ENCODE measurements around the gene RAPGEF5. TPM values are rescaled to one million over a fixed set of nuclear protein-coding genes. Genes with fewer than 3 reads are reported as not detected.

The RAPGEF5 gene
- total RNA-seq, 4 donors from 2014 or later = 7.4 to 16.2 (median 12.1) TPM

DNA sequence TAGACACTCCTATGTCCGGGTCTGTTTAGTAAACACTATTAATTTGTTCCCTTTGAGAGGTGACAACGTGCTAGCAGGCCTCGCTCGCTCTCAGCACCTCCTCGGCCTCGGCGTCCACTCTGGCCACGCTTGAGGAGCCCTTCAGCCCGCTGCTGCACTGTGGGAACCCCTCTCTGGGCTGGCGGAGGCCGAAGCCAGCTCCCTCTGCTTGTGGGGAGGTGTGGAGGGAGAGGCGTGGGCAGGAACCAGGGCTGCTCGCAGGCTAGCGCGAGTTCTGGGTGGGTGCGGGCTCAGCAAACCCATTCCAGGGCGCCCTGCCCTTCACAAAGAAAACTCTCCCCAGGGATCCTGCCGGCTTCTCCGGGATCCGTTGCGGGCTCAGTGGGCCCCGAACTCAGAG, 266.8 kb downstream of the RAPGEF5 start:
- TF ChIP-seq, protein P1, sequence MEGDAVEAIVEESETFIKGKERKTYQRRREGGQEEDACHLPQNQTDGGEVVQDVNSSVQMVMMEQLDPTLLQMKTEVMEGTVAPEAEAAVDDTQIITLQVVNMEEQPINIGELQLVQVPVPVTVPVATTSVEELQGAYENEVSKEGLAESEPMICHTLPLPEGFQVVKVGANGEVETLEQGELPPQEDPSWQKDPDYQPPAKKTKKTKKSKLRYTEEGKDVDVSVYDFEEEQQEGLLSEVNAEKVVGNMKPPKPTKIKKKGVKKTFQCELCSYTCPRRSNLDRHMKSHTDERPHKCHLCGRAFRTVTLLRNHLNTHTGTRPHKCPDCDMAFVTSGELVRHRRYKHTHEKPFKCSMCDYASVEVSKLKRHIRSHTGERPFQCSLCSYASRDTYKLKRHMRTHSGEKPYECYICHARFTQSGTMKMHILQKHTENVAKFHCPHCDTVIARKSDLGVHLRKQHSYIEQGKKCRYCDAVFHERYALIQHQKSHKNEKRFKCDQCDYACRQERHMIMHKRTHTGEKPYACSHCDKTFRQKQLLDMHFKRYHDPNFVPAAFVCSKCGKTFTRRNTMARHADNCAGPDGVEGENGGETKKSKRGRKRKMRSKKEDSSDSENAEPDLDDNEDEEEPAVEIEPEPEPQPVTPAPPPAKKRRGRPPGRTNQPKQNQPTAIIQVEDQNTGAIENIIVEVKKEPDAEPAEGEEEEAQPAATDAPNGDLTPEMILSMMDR (IDR thresholded peaks at IDR 0.05 in 4 of 5, conservative IDR thresholded peaks at IDR 0.05 in 1 of 5) = no peak
- TF ChIP-seq POLR2A (IDR thresholded peaks at IDR 0.05) = no peak
- Histone ChIP-seq H3K27me3 (no peaks in the 10 kb centered on the region), H3K4me3 (no peak overlapping the region), H3K36me3 (no peaks in the 10 kb centered on the region), H3K4me1 (no peaks in the 10 kb centered on the region), H3K9me3 (no peaks in the 10 kb centered on the region), H3K27ac (no peak overlapping the region)
- ATAC-seq (no peak), DNase-seq (no peak)
- in situ Hi-C loops (cut with MboI; ENCODE audit: low sequenced_read_pairs in 4 of 4) = no loop called here
- intact Hi-C loops (cut with DNase I; ENCODE audit: low total_unique reads) = no loop called here

- in situ Hi-C loops (cut with MboI; ENCODE audit: low sequenced_read_pairs in 4 of 4) (no loop called here), intact Hi-C loops (cut with DNase I; ENCODE audit: low total_unique reads) (no loop called here)
- no peak for ATAC-seq
- Histone ChIP-seq H3K36me3 (no peaks in the 10 kb centered on the region), H3K27ac (no peak overlapping the region), H3K4me3 (no peak overlapping the region), H3K9me3 (no peaks in the 10 kb centered on the region), H3K27me3 (no peaks in the 10 kb centered on the region), H3K4me1 (no peaks in the 10 kb centered on the region)
- no peak for TF ChIP-seq POLR2A (IDR thresholded peaks at IDR 0.05)
- TF ChIP-seq, protein P1 (IDR thresholded peaks at IDR 0.05 in 4 of 5, conservative IDR thresholded peaks at IDR 0.05 in 1 of 5) = no peak
- no peak for DNase-seq
Measured at GRCh38 chr7:22088827-22089226, 268.1 kb downstream of the RAPGEF5 start.

DNA sequence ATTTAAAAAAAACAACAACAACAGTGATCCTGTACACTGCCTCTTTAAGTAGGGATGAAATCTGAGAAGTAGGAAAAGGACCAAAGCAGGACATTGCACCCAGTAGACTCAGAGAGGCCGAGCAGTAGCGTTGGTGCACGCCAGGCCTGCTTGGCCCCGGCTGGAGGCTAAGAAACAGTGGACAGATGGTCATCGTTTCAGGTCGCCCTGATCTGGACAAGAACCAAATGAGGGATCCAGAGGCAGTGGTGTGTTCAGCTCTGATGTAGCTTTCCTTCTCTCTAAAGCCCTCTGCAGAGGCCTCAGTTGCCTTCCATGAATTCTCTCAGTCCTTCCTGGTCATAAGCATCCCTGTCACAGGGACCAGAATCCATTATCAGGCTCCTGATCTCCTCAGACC, 269.1 kb downstream of the RAPGEF5 start:
- intact Hi-C loops (cut with DNase I; ENCODE audit: low total_unique reads) = no loop called here
- ATAC-seq = no peak

GRCh38 chr7:22083704-22084240, 273.2 kb downstream of the RAPGEF5 start:
- TF ChIP-seq POLR2A (IDR thresholded peaks at IDR 0.05) = no peak
- TF ChIP-seq, protein P1 (IDR thresholded peaks at IDR 0.05 in 4 of 5, conservative IDR thresholded peaks at IDR 0.05 in 1 of 5) = no peak
- DNase-seq (no peak), ATAC-seq (peak; percentile 3 to 15)
- Histone ChIP-seq H3K36me3 (no peaks in the 10 kb centered on the region), H3K9me3 (no peaks in the 10 kb centered on the region), H3K4me3 (peak overlapping the region; percentile 52 to 90 (median 66)), H3K4me1 (peaks cover 0 to 4% of the 10 kb centered on the region in 2 donors), H3K27ac (peak overlapping the region; percentile 33 to 69 (median 66)), H3K27me3 (peaks cover 6 to 10% (median 9%) of the 10 kb centered on the region in 3 donors)
- in situ Hi-C loops (cut with MboI; ENCODE audit: low sequenced_read_pairs in 4 of 4) (no loop called here), intact Hi-C loops (cut with DNase I; ENCODE audit: low total_unique reads) (no loop called here)

More for the DNA sequence above, 269.1 kb downstream of the RAPGEF5 start:
- H3K36me3 ChIP-seq = no peaks in the 10 kb centered on the region
- in situ Hi-C loops (cut with MboI; ENCODE audit: low sequenced_read_pairs in 4 of 4) = no loop called here
- TF ChIP-seq, protein P1 (IDR thresholded peaks at IDR 0.05 in 4 of 5, conservative IDR thresholded peaks at IDR 0.05 in 1 of 5) = no peak
- TF ChIP-seq POLR2A (IDR thresholded peaks at IDR 0.05) = no peak
- no peak overlapping the region for H3K27ac ChIP-seq
- H3K27me3 ChIP-seq = no peaks in the 10 kb centered on the region
- DNase-seq = no peak
- no peak overlapping the region for H3K4me3 ChIP-seq
- no peaks in the 10 kb centered on the region for H3K4me1 ChIP-seq
- H3K9me3 ChIP-seq = no peaks in the 10 kb centered on the region

Data from gastrocnemius medialis (tissue), 4 donors.